PFSK-1 (cell line): ENCODE data around the gene RASIP1.

Experiments used
- FOXP2 ChIP-seq: optimal IDR thresholded peaks from 2 replicates; pipeline ENCODE3; 2011; ENCODE audit warnings: borderline replicate concordance, control low read depth, inconsistent platforms; ENCODE audit not compliant: insufficient read depth; ENCODE audit errors: extremely low read length, extremely low read depth
- POLR2AphosphoS5 ChIP-seq: IDR thresholded peaks from 2 replicates; pipeline ENCODE4 v1.6.1; 2012; ENCODE audit warnings: low read depth, mild to moderate bottlenecking, control low read depth, low read length, moderate library complexity
- SIN3A ChIP-seq: IDR thresholded peaks from 2 replicates; pipeline ENCODE4 v1.6.1; 2012; ENCODE audit warnings: mild to moderate bottlenecking, low read length, moderate library complexity, borderline replicate concordance; ENCODE audit not compliant: insufficient read depth
- TAF1 ChIP-seq: IDR thresholded peaks from 2 replicates; pipeline ENCODE4 v1.6.1; 2012; ENCODE audit warnings: low read length, control low read depth, borderline replicate concordance; ENCODE audit not compliant: insufficient read depth
- TF ChIP-seq, protein P1 (sequence below), 2 experiments: IDR thresholded peaks; 2 replicates each; pipeline versions ENCODE4 v1.6.1 to v1.8.0; 2011 to 2012; ENCODE audit warnings: low read depth in 2 of 2, low read length in 2 of 2, control low read depth in 1 of 2, inconsistent platforms in 1 of 2, mild to moderate bottlenecking in 1 of 2, moderate library complexity in 1 of 2; ENCODE audit not compliant: insufficient read depth in 1 of 2

RASIP1 gene

DNA sequence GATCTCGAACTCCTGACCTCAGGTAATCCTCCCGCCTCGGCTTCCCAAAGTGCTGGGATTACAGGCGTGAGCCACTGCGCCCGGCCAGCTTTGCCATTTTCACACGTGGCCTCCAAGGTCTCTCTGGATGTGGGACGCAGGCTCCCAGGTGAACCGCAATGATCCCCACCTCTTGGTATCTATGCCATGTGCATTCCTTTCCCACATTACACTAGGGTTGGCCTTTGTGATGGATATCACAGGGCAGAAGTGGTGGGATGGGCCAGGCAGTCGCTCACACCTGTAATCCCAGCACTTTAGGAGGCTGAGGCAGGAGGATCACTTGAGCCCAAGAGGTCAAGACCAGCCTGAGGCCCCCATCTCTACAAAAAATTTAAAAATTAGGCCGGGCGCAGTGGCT, 37.3 kb upstream of the RASIP1 start:
- TF ChIP-seq, protein P1, sequence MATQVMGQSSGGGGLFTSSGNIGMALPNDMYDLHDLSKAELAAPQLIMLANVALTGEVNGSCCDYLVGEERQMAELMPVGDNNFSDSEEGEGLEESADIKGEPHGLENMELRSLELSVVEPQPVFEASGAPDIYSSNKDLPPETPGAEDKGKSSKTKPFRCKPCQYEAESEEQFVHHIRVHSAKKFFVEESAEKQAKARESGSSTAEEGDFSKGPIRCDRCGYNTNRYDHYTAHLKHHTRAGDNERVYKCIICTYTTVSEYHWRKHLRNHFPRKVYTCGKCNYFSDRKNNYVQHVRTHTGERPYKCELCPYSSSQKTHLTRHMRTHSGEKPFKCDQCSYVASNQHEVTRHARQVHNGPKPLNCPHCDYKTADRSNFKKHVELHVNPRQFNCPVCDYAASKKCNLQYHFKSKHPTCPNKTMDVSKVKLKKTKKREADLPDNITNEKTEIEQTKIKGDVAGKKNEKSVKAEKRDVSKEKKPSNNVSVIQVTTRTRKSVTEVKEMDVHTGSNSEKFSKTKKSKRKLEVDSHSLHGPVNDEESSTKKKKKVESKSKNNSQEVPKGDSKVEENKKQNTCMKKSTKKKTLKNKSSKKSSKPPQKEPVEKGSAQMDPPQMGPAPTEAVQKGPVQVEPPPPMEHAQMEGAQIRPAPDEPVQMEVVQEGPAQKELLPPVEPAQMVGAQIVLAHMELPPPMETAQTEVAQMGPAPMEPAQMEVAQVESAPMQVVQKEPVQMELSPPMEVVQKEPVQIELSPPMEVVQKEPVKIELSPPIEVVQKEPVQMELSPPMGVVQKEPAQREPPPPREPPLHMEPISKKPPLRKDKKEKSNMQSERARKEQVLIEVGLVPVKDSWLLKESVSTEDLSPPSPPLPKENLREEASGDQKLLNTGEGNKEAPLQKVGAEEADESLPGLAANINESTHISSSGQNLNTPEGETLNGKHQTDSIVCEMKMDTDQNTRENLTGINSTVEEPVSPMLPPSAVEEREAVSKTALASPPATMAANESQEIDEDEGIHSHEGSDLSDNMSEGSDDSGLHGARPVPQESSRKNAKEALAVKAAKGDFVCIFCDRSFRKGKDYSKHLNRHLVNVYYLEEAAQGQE (IDR thresholded peaks at IDR 0.05; ENCODE audit: insufficient read depth in 1 of 2, low read depth in 2 of 2, low read length in 2 of 2) = no peak
- TF ChIP-seq TAF1 (no peak), POLR2AphosphoS5 (no peak), SIN3A (no peak), FOXP2 (no peak)

DNA sequence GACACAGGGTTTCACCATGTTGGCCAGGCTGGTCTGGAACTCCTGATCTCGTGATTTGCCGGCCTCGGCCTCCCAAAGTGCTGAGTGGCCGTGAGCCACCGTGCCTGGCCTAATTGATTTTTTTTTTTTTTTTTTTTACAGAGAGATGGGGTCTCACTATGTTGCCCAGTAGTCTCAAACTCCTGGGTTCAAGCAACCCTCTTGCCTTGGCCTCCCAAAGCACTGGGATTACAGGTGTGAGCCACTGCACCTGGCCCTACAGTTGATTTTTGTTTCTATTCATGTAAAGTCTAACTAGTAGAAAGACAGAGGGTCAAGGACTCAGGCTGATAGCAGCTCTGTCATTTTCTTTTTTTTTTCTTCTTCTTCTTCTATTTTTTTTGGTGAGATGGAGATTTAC, 36.7 kb upstream of the RASIP1 start:
- TF ChIP-seq POLR2AphosphoS5 = no peak
- no peak for TF ChIP-seq FOXP2
- no peak for TF ChIP-seq TAF1

DNA sequence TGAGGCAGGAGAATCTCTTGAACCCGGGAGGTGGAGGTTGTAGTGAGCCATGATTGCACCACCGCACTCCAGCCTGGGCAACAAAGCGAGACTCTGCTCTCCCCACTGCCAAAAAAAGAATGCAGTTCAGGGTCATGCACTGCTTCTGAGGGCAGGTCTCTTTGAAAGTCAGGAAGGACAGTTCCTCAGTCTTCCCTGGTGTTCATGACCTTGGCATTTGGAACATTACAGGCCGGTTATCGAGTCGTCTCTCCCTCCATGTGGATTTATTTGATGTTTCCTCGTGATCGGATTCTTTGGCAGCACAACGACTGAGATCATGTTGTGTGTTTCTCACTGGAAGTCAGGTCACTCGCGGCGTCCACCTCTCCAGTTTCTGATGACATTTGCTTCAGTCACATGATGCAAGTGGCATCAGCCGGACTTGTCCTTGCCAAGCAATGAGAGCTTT, 32.1 kb upstream of the RASIP1 start:
- TF ChIP-seq, protein P1 (IDR thresholded peaks at IDR 0.05; ENCODE audit: insufficient read depth in 1 of 2, low read depth in 2 of 2, low read length in 2 of 2) = no peak
- no peak for TF ChIP-seq POLR2AphosphoS5
- TF ChIP-seq FOXP2 = no peak
- no peak for TF ChIP-seq TAF1
- TF ChIP-seq SIN3A = no peak

DNA sequence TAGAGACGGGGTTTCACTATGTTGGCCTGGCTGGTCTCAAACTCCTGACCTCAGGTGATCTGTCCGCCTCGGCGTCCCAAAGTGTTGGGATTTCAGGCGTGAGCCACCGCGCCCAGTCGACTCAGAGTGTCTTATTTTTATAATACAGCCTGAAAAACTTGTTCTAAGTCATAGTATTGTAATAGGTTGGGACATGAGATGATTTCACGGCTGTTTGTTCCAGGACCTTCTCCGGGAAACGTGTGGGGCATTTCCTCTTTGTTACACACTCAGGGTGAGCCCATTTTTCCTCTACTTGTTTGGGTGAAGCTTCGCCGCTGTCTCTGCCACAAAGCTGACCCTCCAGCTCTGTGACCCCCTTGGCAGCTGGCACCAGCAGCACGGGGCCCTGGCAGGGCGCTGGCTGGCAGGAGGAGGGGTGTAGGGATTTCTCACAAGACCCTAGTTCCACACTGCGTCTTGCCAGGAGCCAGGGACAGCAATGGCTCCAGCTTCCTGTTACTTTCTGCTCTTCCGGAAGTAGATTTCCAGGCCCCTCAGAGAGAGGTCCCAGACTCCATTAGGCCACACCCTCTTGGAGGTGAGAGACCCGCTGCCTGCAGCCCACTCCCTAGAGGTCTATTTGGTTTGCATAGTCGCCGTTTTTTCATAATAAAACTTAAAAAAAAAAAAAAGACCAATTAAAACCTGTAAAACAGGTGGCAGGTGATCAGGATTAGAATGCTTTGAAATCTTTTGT, 30.5 kb upstream of the RASIP1 start:
- TF ChIP-seq POLR2AphosphoS5 (no peak), FOXP2 (no peak), SIN3A (no peak), TAF1 (no peak)
- TF ChIP-seq, protein P1 (IDR thresholded peaks at IDR 0.05; ENCODE audit: insufficient read depth in 1 of 2, low read depth in 2 of 2, low read length in 2 of 2) = no peak

DNA sequence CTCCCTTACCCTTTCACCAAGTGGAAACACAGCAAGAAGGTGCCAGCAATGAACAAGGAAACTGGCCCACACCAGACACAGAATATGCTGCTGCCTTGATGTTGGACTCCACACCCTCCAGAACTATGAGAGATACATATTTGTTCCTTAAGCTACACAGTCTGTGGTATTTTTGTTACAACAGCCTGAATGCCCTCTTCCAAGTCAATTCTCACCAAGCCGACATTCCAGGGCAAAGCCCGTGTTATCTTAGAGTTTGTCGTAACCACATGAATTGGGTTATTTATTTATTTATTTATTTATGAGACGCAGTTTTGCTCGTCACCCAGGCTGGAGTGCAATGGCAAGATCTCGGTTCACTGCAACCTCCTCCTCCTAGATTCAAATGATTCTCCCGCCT, 29.9 kb upstream of the RASIP1 start:
- TF ChIP-seq, protein P1 (IDR thresholded peaks at IDR 0.05; ENCODE audit: insufficient read depth in 1 of 2, low read depth in 2 of 2, low read length in 2 of 2) = no peak
- TF ChIP-seq SIN3A (no peak), TAF1 (no peak), FOXP2 (no peak), POLR2AphosphoS5 (no peak)
